H1 (cell line): ENCODE data around the gene PLEKHA5. TPM values are rescaled to one million over a fixed set of nuclear protein-coding genes. Genes with fewer than 3 reads are reported as not detected.

Source experiments
- SAP30 ChIP-seq: fragments of 300-600 bp; sonication (generic); IDR thresholded peaks from 2 replicates; pipeline ENCODE4 v1.7.1; 2012; ENCODE audit warnings: low read length, moderate library complexity, mild to moderate bottlenecking, inconsistent platforms; ENCODE audit not compliant: insufficient read depth, insufficient replicate concordance
- SIN3A ChIP-seq, 2 experiments: IDR thresholded peaks in 1 of 2; conservative IDR thresholded peaks in 1 of 2; 2 replicates each; pipeline ENCODE4 v1.6.1; 2011 to 2012; ENCODE audit warnings: low read length in 2 of 2, improper control_type of control experiment in 1 of 2, low read depth in 1 of 2, mild to moderate bottlenecking in 1 of 2
- polyA plus RNA-seq, 7 experiments: library from polyadenylated mRNA; depleted of rRNA in 3 of 7; stranded (reverse) in 5 of 7; unstranded in 2 of 7; fragments of >200 nt in 5 of 7; fragments of 200-250 nt in 2 of 7; gene quantifications; 1 replicate in 5 of 7; 2 replicates in 1 of 7; 4 replicates in 1 of 7; pipeline versions ENCODE4 v1.2.1 to v1.2.3, GENCODE V29; 2011 to 2013; ENCODE audit warnings: missing spikeins in 2 of 7, mixed read lengths in 2 of 7
- total RNA-seq: library from RNA; stranded (reverse); fragmentation: NEBNext Ultra II Directional; extraction: Animal tissue kit (Norgen Biotek cat#: 25700); gene quantifications from 2 replicates; pipeline ENCODE4 v1.2.1, GENCODE V29; 2021

The PLEKHA5 gene
- total and polyA plus RNA-seq, 2 of the 8 experiments (the other 6 are each of a cell fraction or from before 2014, with no cell fraction given), result 17.2 to 66.1 TPM

DNA sequence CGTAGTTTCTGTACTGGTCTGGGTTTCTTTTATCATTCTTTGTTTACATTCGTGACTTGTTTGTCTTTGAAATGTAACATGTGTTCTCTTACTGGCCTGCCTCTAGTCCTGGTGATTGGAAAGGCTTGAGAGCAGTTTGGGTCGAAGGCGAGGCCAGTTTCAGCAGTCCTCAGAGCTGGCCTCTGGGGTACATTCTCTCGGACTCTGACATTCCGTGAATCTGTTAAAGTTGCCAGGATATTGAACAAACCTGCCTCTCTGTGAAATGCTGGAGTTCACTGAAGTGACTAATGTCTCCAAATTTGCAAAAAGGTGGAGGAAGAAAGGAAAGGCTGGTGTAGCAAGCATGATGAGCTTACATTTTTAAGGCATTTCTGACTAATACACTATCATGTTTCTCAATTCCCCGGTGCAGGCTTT, 1.5 kb downstream of the PLEKHA5 start (continued):
- TF ChIP-seq SAP30, result no peak
- peak; percentile 54 to 64; a peak in 1 of 4 replicates for TF ChIP-seq SIN3A (conservative IDR thresholded peaks at IDR 0.05 in 1 of 2, IDR thresholded peaks at IDR 0.05 in 1 of 2; ENCODE audit: low read depth in 1 of 2, low read length in 2 of 2)
